NCI-H2171 (cell line): ENCODE measurements around the gene LRP4.

ENCODE experiments used
- DNase-seq: peaks from one replicate; lab custom pipeline; 2025; lab: John Stamatoyannopoulos, UW

Gene LRP4

DNA sequence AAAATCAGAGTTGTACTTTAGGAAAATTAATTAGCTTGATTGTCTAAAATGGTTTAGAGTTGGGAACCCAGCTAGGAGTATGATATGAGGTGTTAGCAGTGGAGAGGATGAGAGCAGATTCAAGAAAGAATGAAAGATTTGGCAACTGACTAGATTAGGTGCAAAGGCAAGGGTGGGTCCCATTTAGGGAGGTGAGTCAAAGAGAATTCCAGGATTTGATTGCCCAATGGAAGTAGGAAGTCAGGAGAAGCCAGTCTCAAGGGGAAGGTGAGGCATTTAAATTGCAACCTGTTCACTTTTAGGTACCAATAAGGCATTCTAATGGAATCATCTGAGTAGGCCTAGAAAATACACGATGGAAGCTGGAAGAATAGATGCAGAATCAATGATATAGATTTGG lies 68.7 kb downstream of the LRP4 start:
- no peak for DNase-seq

DNA sequence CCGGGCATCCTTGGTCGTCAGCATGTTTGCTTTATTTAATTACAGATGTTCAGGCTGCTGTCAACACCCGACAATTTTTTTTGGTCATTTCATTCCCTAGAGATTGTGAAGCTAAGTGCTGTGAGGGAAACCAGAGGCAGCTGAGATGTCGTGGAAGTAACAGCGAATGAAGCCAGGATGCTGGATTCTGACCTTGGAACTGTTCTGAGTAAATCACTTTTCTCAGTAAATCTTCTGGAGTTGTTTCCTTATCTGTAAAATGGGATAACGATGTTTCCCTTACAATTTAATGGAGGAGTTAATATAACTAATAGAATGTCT lies 71.9 kb downstream of the LRP4 start:
- no peak for DNase-seq

DNA sequence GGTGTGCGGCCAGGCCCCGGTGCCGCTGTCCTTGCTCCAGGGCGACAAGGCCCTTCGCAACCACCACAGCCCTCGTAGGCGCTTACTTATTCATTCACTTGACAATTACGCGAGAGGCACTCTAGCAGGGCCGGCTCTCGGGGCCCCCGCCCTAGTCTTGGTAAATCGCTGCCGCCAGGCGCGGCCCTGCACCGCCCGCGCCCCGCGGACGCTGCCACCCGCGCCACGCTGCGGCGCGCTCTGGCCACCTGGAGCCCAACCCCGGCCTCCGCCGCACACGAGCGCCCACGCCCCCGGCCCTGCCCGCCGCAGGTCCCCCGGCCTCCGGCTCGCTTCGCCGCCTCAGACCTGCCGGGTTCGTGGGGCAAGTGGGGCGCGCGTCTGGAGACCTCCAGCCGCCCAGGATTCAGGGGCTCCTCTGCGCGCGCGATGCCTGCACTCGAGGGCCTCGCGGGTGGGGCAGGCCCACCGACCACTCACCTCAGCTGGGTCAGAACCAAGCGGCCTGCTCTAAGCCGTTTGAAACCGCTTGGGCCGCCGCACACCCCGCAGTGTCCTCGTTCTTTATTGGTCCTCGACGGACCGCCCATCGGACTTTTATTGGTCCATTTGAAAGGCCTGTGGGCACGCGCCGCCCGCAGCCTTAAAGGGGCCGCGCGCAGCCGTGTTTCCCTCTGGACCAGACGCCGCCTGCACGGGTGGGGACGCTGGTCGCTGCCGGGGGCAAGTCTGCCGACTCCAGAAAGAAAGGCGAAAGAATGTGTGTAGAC lies 72.4 kb downstream of the LRP4 start, which contains the start of gene CKAP5:
CKAP5 (minus strand) TSS at position 541 of the 770 bp plus-strand sequence. CDS start 25,049 bp downstream, outside the sequence.
- peak; percentile 88 for DNase-seq

DNA sequence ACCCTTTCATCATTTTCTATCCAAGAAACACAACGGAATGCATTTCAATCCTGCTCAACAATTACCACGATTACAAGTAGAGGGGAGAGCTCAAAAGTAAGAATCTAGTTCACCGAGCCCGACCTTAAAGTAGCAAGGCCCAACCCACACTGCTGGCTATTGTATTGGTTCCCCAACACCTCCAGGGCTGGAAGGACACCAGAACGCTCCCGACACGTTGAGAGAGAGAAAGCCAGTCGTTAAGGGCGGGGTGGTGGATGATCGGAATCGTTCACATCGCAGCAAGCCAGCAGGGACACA lies 73.0 kb downstream of the LRP4 start:
- DNase-seq, result no peak

DNA sequence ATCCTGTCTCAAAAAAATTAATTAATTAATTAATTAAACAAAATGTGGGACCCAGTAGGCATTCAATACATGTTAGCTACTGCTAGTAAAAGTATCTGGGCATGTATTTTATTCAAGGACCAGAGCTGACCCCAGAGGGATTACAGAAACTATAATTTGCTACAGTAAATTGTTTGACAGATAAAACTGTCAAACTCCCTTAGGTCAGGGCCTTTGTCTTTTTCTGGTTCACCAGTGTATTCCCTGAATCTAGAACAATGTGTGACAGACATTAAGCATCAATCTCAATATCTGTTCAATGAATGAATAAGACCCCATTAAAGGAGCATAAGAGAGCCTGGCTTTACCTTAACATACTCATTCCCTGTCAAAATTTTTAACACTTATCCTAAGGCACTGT lies 78.2 kb downstream of the LRP4 start:
- no peak for DNase-seq

DNA sequence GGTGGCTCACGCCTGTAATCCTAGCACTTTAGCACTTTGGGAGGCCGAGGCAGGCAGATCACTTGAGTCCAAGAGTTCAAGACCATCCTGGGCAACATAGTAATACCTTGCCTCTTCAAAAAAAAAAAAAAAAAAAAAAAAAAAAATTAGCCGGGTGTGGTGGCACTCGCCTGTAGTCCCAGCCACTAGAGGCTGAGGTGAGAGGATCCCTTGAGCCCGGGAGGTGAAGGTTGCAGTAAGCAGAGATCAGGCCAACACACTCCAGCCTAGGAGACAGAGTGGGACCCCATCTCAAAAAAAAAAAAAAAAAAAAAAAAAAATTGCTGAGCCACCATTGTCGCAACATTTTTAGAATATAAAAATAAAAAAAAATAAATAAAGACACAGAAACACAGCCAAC lies 79.8 kb downstream of the LRP4 start:
- no peak for DNase-seq

DNA sequence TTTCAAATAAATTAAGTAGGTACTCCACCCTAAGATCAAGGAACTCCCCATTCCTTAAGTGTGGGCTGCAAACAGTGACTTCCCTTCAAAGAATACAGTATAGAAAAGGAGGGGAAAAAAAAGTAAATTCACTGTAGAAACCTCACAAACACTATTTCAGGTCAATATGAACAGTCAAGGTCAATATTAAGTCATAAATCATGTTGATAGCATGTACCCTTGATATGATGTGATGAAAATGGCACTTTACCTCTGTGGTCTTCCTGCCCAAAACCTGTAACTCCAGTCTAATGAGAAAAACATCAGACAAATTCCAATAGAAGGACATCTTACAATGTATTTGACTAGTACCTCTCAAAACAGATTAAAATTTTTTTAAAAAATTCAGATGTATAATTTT lies 80.5 kb downstream of the LRP4 start:
- DNase-seq, result no peak

DNA sequence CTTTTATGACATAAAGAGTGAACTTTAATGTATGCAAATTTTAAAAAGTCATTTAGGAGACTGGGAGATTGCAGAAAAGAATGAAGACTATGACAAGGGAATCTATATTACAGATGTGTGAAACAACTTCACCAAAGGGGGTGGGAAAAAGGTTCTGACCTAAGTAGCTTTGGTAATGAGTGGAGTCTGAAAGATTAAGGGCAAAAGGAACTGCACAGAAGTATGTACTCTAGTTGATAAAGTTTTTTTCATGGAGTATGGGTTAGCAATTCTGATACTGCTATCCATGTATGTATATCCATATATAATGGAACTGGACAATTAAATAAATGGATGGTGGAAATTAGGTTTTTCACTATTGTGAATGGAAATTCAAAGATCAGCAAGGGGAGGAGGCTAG lies 81.5 kb downstream of the LRP4 start:
- DNase-seq, result no peak

DNA sequence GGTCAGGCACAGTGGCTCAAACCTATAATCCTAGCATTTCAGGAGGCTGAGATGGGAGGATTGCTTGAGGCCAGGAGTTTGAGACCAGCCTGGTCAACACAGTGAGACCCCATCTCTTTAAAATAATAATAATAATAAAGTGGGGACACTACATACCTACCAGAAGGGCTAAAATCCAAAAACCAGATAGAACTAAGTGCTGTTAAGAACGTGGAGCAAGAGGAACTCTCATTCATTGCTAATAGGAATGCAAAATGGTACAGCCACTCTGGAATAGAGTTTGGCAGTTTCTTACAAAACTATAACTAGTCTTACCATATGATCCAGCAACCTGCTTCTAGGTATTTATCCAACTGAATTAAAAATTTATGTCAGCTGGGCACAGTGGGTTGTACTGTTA lies 81.9 kb downstream of the LRP4 start:
- DNase-seq, result no peak

DNA sequence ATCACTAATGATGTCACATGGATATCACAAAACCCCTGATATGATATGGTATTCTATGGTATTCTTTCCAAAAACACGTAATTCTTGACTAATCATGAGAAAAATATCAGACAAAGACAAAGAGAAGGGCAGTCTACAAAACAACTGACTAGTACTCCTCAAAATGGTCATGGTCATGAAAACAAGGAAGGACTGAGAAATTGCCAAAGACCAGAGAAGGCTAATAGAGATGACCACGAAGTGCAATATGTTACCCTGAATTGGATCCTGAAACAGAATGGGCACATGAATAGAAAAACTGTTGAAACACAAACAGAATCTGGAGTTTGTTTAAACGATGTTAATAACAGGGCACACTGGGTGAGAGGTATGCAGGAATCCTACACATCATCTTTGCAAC lies 82.5 kb downstream of the LRP4 start:
- DNase-seq, result no peak

DNA sequence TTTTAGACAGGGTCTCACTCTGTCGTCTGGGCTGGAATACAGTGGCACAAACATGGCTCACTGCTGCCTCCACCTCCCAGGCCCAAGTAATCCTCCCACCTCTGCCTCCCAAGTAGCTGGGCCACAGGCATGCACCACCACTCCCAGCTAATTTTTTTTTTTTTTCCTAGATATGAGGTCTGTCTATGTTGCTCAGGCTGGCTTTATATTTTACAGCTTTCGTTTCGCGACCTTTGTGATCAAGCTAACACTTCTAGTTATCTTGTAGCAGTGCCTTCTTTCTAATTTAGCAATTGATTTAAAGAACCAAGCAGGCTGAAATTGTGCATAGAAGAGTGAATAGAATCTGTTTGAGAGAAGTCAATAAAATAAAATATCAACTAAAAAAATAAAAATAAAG lies 83.5 kb downstream of the LRP4 start:
- no peak for DNase-seq

DNA sequence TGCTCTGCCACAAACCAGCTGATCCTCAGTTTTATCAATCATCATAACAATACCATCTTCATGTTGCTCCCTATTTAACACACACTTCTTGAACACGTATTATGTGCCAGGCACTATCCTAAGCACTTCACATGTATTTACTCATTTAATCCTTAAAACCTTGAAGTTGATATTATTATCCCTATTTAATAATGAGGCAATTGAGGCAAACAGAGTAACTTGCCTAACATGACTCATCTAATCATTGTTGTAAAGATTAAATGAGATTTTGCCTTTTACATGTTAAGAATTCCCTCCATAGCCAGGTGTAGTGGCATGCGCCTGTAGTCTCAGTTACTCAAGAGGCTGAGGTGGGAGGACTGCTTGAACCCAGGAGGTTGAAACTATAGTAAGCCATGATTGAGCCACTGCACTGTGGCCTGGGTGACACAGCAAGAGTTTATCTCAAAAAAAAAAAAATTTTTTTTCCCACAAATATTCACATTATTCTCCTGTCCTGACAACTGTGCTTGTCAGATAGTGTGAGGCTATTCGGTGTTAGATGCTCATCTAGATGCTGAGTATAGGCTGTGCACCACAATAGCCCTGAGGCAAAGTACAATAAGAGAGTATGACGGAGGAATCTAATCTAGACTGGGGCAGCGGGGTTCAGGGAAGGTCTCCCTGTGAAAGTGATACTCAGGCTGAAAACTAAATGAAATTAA lies 85.7 kb downstream of the LRP4 start:
- no peak for DNase-seq

DNA sequence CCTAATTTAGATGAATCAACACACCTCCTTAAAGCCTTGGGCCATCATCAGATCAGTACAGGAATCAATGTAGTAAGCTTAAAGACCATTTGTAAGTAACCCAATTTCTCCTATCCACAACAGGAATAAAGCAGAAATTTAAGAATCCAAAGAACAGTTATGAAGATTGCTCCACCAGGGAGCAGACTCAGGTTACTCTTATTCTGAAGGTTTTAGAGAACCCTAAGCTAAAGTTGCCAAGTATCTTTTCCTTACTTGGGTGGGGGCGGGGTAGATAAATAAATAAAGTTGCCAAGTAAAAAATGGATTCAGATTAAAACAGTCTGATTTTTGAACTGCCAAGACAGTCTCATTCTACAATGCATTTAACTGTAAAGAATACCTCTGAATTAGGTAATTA lies 90.4 kb downstream of the LRP4 start:
- no peak for DNase-seq

DNA sequence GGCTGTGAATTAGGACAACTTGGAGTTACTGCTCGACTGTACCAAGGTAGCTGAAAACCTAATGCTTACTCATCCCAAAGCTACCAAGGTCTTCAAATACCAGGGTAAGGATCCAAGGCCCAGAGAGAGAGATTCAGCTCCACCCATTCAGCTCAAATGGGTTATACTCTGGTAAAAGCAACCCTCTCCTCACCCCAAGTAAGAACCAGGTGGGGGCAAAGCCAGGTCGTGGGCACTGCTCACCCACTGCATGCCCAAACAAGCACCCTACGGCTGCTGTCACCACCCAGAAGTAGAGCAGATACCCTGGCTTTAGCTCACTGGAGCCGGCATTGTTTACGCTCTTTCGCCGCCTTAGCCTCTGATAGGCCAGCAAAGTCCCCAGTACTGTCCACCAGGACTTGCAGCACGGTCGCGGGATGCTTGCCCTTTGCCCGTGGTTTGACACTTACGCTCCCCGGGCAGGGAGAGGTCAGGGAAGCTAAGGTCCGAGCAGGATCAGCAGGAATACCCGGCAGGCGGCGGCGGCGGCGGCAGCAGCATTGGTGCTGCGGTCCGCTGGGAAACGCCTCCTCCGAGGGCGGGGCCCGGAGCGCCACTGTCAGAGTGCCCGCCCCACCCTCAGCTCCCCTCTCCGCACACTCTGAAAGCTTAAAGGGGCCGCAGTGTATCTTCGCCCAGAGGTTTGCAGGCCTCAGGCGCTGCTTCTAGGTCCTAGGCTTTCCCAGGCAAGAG lies 91.9 kb downstream of the LRP4 start:
- no peak for DNase-seq

DNA sequence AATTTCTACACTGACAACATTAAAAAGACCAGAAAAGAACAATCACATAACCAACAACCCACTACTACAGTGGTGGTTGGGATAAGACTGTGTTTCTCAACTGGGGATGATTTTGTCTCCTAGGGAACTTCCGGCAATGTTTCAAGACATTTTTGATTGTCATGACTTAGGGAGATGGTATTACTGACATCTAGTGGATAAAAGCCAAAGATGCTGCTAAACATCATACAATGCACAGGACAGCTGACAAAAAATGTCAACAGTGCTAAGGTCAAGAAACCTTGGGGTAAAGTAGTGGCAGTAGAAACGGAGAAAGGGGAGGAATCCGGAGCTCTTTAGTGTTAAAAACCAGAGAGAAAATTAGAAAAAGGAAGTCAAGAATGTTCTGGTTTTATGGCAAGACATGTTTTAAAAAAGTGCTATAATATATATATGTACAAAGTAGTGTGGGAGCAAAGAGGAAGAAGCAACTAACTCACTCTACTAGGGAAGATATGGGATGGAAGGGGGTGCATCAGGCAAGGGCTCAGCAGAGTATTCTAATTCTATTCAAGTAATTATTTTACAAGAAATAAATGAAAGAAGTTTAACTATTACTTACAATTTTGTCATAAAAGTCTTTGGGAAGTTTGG lies 109.4 kb downstream of the LRP4 start:
- no peak for DNase-seq
